GM18909 (cell line): ENCODE measurements around the gene BTN2A1.
A peak's percentile ranks its signal among the peaks of the same experiment; 100 is the strongest.

Experiments
- ATAC-seq: cut with Tn5 transposase; IDR thresholded peaks from one replicate; pipeline ENCODE4 v1.9.1; 2021; ENCODE audit warnings: mild to moderate bottlenecking; ENCODE audit not compliant: unreplicated experiment, poor library complexity

The BTN2A1 gene

GRCh38 chr6:26464014-26464413 is 6.3 kb downstream of the BTN2A1 start:
- ATAC-seq, result no peak

GRCh38 chr6:26464416-26465131 is 6.8 kb downstream of the BTN2A1 start:
- no peak for ATAC-seq

GRCh38 chr6:26465776-26466175 is 8.0 kb downstream of the BTN2A1 start:
- no peak for ATAC-seq

- no peak for ATAC-seq
These were observed 11.1 kb downstream of the BTN2A1 start for GRCh38 chr6:26468829-26469228.

- no peak for ATAC-seq
These were observed 12.9 kb downstream of the BTN2A1 start for GRCh38 chr6:26470643-26471042.

- no peak for ATAC-seq
These were observed 14.2 kb downstream of the BTN2A1 start for GRCh38 chr6:26471970-26472369.

GRCh38 chr6:26472549-26473290 is 15.0 kb downstream of the BTN2A1 start:
- no peak for ATAC-seq

GRCh38 chr6:26473429-26473757 is 15.6 kb downstream of the BTN2A1 start:
- ATAC-seq, result no peak

GRCh38 chr6:26473758-26474438 is 16.1 kb downstream of the BTN2A1 start:
- peak; percentile 92 for ATAC-seq

GRCh38 chr6:26474439-26474881 is 16.7 kb downstream of the BTN2A1 start:
- no peak for ATAC-seq

GRCh38 chr6:26475823-26476729 is 18.3 kb downstream of the BTN2A1 start:
- ATAC-seq, result no peak

GRCh38 chr6:26476896-26477295 is 19.1 kb downstream of the BTN2A1 start:
- ATAC-seq, result no peak

GRCh38 chr6:26477426-26477825 is 19.7 kb downstream of the BTN2A1 start:
- no peak for ATAC-seq

GRCh38 chr6:26478100-26478984 is 20.6 kb downstream of the BTN2A1 start:
- no peak for ATAC-seq

GRCh38 chr6:26478985-26479278 is 21.2 kb downstream of the BTN2A1 start:
- no peak for ATAC-seq

GRCh38 chr6:26482338-26482737 is 24.6 kb downstream of the BTN2A1 start:
- no peak for ATAC-seq

- ATAC-seq, result no peak
These were observed 26.0 kb downstream of the BTN2A1 start for GRCh38 chr6:26483727-26484126.

GRCh38 chr6:26484161-26484560 is 26.4 kb downstream of the BTN2A1 start:
- ATAC-seq, result no peak

GRCh38 chr6:26485112-26485780 is 27.5 kb downstream of the BTN2A1 start:
- ATAC-seq, result no peak
